Fibroblast of skin of left biceps (primary cell): ENCODE measurements around the gene EXOC1L.

Experiments used
- DNase-seq, 2 experiments: peaks; one replicate each; pipeline ENCODE4 v3.0.0-alpha.2; 2013; ENCODE audit warnings: low read depth in 2 of 2

EXOC1L gene, protein sequence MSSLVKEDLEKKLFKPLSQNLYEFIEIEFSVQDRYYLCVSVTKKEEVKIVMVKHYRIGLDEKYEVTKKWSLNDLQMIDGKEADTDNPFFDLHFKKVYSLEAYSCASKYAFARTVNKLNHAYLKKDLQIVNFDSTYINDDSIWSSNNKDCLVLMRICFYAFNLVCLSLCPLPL

DNA sequence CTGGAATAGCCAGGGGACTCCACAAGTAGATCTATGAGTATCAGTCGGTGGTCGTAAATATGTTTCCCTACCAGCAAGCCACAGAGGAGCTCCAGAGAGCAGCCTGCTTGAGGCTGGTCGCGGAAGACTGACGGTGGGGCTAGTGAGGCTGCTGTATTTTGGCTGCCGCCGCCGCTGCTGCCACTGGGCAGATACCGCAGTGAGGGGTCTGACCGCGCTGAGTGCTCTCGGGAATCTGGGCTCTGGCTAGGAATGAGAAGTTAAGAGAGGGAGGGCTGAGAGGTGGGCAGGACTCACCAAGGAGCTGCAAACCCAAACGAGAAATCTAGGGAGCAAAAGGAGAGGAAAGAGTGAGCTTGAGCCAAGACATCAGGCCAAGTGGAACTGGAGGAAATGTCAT is at the start of gene EXOC1L:
Gene EXOC1L, plus strand, starts transcription at position 157 of the 400 bp plus-strand sequence. Its CDS starts 237 bp downstream, at position 394.
- no peak for DNase-seq

GRCh38 chr4:55770662-55771061 is 48.9 kb upstream of the EXOC1L start:
- DNase-seq: no peak

- no peak for DNase-seq
Observed at GRCh38 chr4:55781341-55781740, 38.2 kb upstream of the EXOC1L start.

DNA sequence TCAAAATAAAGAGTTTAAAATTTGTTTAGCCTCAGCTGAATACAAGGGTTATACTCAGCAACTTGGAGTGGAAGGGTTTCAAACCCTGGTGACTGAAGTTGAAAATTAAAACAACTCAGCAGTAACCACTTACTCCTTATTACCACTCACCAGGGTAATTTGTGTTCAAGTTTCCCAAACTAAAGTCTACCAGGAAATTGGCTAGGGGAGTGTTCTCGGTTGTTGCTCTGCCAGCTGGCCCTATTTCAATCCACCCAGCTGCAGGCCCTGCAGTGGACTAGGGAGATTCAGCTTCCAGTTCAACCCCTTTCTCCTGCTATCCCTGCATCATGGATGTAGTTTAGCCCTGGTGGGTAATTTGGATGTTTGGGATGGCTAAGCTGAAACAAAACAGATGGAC is 37.8 kb upstream of the EXOC1L start:
- DNase-seq: no peak

- no peak for DNase-seq
Observed at GRCh38 chr4:55783584-55783983, 36.0 kb upstream of the EXOC1L start.

- DNase-seq: no peak
Observed at GRCh38 chr4:55784747-55785146, 34.8 kb upstream of the EXOC1L start.

GRCh38 chr4:55791666-55792065 is 27.9 kb upstream of the EXOC1L start:
- no peak for DNase-seq

- no peak for DNase-seq
Observed at GRCh38 chr4:55793479-55793878, 26.1 kb upstream of the EXOC1L start.

DNA sequence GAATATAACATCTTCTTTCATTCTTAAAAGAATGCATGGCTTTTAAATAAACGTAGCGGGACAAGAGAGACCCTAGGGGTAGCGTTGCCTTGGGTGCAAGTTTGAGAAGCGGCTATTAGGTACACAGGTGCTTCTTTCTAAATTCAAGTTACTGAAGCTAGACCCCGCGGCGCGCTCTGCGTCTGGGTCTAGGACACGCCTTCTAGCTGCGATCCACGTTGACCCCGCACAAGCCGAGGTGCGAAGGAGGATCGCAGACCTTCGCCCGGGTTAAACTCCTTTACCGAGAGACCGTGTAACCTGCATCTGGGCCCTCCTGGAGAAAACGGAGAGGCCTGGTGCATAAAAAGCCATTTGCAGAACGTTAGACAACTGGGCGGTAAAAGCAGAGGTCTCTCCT is 25.5 kb upstream of the EXOC1L start:
- no peak for DNase-seq

GRCh38 chr4:55795341-55795740 is 24.2 kb upstream of the EXOC1L start:
- DNase-seq: no peak

DNA sequence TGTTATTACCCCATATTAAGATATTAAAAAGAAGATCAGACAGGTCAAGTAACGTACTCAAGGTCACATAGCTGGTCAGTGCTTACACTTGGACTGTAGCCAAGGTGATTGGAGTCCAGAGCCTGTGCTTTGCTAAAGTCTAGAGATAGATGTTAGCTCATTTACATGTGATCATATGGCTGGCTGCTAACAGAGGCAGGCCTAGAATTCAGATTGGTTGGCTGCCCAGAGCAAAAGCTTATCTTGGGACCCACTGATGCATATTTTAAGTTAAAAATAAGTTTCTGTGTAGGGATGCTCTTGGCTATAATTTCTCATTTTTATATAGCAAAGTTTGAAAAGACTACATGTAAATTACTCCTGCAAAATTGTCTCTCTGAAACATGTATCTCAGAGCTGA is 18.1 kb upstream of the EXOC1L start:
- no peak for DNase-seq

DNA sequence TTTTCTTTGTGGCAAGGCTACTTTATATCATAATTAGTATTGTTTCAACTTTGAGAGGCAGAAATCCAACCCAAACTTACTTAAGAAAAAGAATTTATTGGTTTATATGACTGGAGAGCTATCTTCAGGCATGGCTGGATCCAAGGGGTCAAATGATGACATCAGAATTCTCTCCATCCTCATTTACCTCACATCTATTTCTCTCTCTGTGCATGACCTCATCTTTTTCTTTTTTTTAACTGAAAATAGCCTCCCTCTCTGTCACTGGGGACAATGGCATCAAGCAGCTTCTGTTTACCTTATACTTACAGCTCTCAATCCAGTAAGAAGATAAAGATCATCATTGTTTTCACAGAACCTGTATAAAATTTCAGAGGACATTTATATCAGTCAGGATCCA is 12.0 kb upstream of the EXOC1L start:
- no peak for DNase-seq

- DNase-seq: no peak
Observed at GRCh38 chr4:55808186-55808585, 11.4 kb upstream of the EXOC1L start.

DNA sequence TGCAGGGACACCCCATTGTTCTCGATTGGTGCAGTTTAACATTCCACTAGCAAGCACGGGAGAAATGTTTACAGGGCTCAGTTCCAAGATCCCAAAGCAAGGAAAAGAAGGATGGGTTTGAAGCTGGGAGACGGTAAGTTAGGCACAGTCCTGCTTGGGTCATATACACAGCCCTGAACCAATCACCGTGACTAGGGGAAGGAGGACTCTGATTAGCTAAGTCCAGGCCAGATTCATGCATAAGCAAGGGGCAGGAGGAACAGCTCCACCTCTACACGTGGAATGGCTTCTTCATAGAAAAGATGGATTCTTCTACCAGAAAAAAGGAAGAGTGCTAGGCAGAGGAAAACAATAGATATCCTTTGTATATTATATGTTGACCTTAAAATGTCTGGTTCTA is 11.0 kb upstream of the EXOC1L start:
- DNase-seq: no peak

DNA sequence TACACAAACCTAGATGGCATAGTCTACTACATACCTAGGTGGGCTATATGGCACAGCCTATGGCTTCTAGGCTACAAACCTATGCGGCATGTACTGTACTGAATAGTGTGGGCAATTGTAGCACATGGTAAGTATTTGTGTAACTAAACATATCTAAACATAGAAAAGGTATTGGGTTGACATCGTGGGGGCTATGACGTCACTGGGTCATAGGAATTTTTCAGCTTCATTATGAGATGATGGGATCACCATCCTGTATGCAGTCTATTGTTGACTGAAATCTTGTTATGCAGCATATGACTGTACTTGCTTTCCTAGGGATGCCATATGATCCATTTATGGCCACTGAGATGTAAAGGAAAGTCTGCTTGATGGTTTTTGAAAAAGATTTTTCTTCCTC is 1.9 kb upstream of the EXOC1L start:
- DNase-seq: no peak

DNA sequence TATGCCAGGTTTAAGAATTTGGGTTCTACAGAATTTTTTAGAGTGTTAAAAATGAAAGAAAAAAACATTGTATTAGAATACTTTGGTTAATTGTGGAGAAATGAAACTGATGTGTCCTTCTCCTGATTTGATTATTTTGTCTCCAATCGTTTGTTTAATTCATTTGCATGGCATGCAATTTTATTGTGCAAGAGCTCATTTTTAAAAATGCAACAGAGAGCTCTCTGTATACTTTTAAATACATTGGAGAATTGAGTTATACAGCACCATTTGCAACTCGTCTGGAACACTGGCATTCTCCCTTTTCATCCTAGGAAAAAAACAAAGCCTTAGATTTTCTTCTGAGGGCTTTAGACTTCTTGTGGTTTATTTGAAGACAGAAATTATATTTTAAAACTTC is 689 bp downstream of the EXOC1L start:
- no peak for DNase-seq

DNA sequence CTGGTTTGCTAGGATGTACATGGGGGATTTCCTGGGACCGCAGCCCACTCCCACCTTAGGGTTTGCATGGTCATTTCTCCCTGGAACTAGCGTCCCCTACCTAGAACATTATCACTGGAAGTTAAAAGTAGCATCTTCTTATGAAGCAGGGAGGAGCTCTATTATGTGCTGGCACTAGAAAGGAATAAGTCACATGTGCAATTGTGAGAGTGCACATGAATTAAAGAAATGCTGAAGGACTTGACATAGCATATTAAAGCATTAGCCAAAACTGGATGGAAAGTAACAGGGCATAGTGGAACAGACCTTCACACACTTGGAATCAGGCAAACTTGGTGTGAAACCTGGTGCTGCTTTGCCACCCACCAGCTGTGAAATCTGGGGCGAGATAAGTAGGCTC is 2.7 kb downstream of the EXOC1L start:
- no peak for DNase-seq

GRCh38 chr4:55824865-55825264 is 5.3 kb downstream of the EXOC1L start:
- DNase-seq: no peak

DNA sequence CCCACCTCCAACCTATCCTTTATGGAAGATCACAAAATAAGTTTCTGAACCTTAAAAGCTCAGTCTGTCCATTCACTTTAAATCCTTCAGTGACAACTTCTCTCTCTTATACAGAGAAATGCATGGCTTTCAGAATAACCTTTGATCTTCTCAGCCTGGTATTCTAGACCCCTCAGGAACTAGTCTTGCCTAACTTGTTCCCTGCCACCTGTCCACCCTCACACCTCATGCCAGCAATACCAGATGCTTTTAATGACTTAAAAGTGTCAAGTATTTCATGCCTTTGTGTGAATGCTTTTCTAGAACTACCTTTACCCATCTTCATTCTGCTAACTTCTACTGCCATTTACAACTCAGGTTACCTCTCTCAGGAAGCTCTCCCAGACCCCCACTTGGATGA is 7.4 kb downstream of the EXOC1L start:
- DNase-seq: no peak

DNA sequence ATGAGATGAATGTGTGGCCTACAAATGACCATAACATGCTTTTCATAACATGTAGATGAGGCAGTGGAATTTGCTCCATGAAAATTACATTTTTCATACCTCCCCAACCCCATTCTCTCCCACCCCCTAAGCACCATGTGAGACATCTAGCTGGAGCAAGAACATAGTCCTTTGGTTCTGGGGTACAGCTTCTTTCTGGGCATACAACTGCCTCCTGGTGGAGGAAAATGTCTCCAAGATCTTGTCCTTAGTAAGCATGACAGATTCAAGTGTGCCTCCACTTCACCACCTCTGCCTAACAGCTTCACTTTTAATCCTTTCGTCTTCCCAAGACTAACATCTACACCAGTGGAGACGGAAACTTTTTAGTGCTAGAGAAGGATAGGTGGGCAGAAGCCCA is 8.0 kb downstream of the EXOC1L start:
- no peak for DNase-seq

GRCh38 chr4:55830048-55830447 is 10.5 kb downstream of the EXOC1L start:
- DNase-seq: no peak

GRCh38 chr4:55830716-55831115 is 11.1 kb downstream of the EXOC1L start:
- no peak for DNase-seq

GRCh38 chr4:55834086-55834795 is 14.7 kb downstream of the EXOC1L start:
- no peak for DNase-seq

GRCh38 chr4:55837903-55838302 is 18.3 kb downstream of the EXOC1L start:
- DNase-seq: no peak
